Smooth muscle cell (in vitro differentiated cells): ENCODE data around the gene C1orf226. TPM values are rescaled to one million over a fixed set of nuclear protein-coding genes. Genes with fewer than 3 reads are reported as not detected.

Source experiments
- DNase-seq: peaks from one replicate; lab custom pipeline; 2025; ENCODE audit not compliant: unreplicated experiment; lab: John Stamatoyannopoulos, UW
- H2AFZ ChIP-seq: fragments of 200-600 bp; sonication (generic); 2 replicates; pipeline ENCODE4 v1.6.0; 2016; ENCODE audit warnings: antibody characterized with exemption, low read depth, mild to moderate bottlenecking
- H3F3A ChIP-seq: fragments of 200-600 bp; sonication (generic); 2 replicates; pipeline ENCODE4 v1.6.0; 2017; ENCODE audit warnings: antibody characterized with exemption, low read depth
- H3K27ac ChIP-seq: fragments of 200-600 bp; sonication (generic); 2 replicates; pipeline ENCODE4 v1.5.1; 2016; ENCODE audit warnings: low read depth, mild to moderate bottlenecking
- H3K27me3 ChIP-seq: fragments of 200-600 bp; sonication (generic); 2 replicates; pipeline ENCODE4 v1.6.1; 2016; ENCODE audit warnings: low read depth, mild to moderate bottlenecking
- H3K36me3 ChIP-seq: fragments of 200-600 bp; sonication (generic); 2 replicates; pipeline ENCODE4 v1.5.1; 2016; ENCODE audit warnings: low read depth
- H3K4me1 ChIP-seq: fragments of 200-600 bp; sonication (generic); 2 replicates; pipeline ENCODE4 v1.5.1; 2016; ENCODE audit warnings: low read depth
- H3K4me2 ChIP-seq: fragments of 200-600 bp; sonication (generic); 2 replicates; pipeline ENCODE4 v1.6.0; 2016; ENCODE audit warnings: mild to moderate bottlenecking
- H3K4me3 ChIP-seq: fragments of 200-600 bp; sonication (generic); 2 replicates; pipeline ENCODE4 v1.5.1; 2016; ENCODE audit warnings: mild to moderate bottlenecking
- H3K79me2 ChIP-seq: fragments of 200-600 bp; sonication (generic); 2 replicates; pipeline ENCODE4 v1.6.0; 2016; ENCODE audit warnings: low read depth, mild to moderate bottlenecking
- H3K9ac ChIP-seq: fragments of 200-600 bp; sonication (generic); 2 replicates; pipeline ENCODE4 v1.6.0; 2016; ENCODE audit warnings: low read depth
- H3K9me3 ChIP-seq: fragments of 200-600 bp; sonication (generic); replicated peaks from 2 replicates; pipeline ENCODE4 v1.5.1; 2016; ENCODE audit warnings: low read depth
- H4K20me1 ChIP-seq: fragments of 200-600 bp; sonication (generic); 2 replicates; pipeline ENCODE4 v1.6.0; 2016; ENCODE audit warnings: low read depth
- WGBS: methylation state at CpG from one replicate; pipeline ENCODE4 v1.1.7; 2016; ENCODE audit warnings: low lambda C conversion rate; 5-methylcytosine and 5-hydroxymethylcytosine counted together
- polyA plus RNA-seq: library from polyadenylated mRNA; unstranded; fragments of >200 nt; fragmentation: Nextera tagmentation; extraction: Ambion mirVana; gene quantifications from 2 replicates; pipeline ENCODE4 v1.2.1, GENCODE V29; 2016
- total RNA-seq: library from RNA; depleted of rRNA; stranded (reverse); fragments of >200 nt; gene quantifications from 2 replicates; pipeline ENCODE4 v1.2.3, GENCODE V29; 2014
- TF ChIP-seq, protein P1 (sequence below): fragments of 200-600 bp; sonication (generic); IDR thresholded peaks from 2 replicates; pipeline ENCODE4 v1.5.1; 2017; ENCODE audit warnings: borderline replicate concordance, mild to moderate bottlenecking, antibody characterized with exemption; ENCODE audit not compliant: insufficient read depth, poor library complexity, severe bottlenecking

Gene C1orf226
- total and polyA plus RNA-seq, 2 experiments from 2014 or later: 0.39 to 1.2 TPM

DNA sequence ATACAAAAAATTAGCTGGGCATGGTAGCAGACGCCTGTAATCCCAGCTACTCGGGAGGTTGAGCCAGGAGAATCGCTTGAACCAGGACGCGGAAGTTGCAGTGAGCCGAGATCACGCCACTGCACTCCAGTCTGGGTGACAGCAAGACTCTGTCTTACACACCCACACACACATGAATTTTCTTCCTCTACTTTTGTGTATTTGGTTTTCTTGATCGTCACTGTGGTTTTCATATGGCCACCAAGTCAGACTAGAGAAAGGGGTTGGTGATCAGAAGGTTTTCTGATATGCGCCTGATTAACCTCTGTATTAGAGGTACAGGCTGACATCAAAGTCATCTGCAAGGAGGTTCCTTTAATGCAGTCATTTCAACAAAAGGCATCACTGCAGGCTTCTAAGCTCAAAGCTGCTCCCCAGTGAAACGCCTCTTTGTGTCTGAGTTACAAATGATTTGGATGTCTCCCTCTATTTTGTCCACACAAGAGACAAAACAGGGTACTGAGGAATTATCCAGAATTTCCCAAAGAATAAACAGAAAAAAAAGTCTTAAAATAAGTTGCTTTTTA, 19.3 kb downstream of the C1orf226 start:
- no peak overlapping the region for H3K27ac ChIP-seq
- no peak for DNase-seq
- H3K4me1 ChIP-seq: no peaks in the 10 kb centered on the region
- no peaks in the 10 kb centered on the region for H4K20me1 ChIP-seq
- TF ChIP-seq, protein P1, sequence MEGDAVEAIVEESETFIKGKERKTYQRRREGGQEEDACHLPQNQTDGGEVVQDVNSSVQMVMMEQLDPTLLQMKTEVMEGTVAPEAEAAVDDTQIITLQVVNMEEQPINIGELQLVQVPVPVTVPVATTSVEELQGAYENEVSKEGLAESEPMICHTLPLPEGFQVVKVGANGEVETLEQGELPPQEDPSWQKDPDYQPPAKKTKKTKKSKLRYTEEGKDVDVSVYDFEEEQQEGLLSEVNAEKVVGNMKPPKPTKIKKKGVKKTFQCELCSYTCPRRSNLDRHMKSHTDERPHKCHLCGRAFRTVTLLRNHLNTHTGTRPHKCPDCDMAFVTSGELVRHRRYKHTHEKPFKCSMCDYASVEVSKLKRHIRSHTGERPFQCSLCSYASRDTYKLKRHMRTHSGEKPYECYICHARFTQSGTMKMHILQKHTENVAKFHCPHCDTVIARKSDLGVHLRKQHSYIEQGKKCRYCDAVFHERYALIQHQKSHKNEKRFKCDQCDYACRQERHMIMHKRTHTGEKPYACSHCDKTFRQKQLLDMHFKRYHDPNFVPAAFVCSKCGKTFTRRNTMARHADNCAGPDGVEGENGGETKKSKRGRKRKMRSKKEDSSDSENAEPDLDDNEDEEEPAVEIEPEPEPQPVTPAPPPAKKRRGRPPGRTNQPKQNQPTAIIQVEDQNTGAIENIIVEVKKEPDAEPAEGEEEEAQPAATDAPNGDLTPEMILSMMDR: no peak
- no peak overlapping the region for H3K4me3 ChIP-seq
- H3K27me3 ChIP-seq: peaks cover 17% of the 10 kb centered on the region
- no peaks in the 10 kb centered on the region for H3K36me3 ChIP-seq
- no peaks in the 10 kb centered on the region for H3K9me3 ChIP-seq
- no peaks in the 10 kb centered on the region for H3K79me2 ChIP-seq
- no peak overlapping the region for H2AFZ ChIP-seq
- 91% methylated on average over 10 of the region's 10 CpGs for WGBS
- no peaks in the 10 kb centered on the region for H3F3A ChIP-seq
- H3K9ac ChIP-seq: no peak overlapping the region
- H3K4me2 ChIP-seq: no peak overlapping the region

DNA sequence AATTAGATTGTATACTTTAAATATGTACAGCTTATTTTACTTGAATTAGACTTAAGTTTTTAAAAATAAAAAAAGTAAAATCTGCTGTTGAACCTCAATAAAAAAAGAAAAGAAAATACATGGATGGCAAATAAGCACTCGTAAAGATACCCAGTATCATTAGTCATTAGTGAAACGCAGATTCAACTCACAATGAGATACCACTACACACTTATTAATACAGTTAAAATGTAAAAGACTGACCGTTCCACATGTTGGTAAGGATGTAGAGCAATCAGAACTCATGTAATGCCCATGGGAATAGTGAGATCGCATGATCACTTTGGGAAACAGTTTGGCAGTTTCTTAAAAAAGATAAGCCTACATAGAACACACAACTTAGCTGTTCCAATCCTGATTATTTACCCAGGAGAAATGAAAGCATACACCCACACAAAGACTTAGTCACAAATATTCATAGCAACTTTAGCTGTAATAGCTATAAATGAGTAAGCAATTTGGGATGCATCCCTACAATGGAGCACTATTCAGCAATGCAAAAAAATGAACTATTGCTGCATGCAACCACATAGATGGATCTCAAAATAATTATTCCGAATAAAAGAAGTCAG, 23.1 kb downstream of the C1orf226 start:
- Histone ChIP-seq H4K20me1 (no peaks in the 10 kb centered on the region), H3K9me3 (no peaks in the 10 kb centered on the region), H3K9ac (no peak overlapping the region), H3K79me2 (no peaks in the 10 kb centered on the region), H3K27ac (peak overlapping the region; percentile 45), H3K27me3 (no peaks in the 10 kb centered on the region), H3K4me1 (no peaks in the 10 kb centered on the region), H3K36me3 (no peaks in the 10 kb centered on the region), H3K4me3 (no peak overlapping the region), H2AFZ (no peak overlapping the region), H3F3A (no peaks in the 10 kb centered on the region), H3K4me2 (peak overlapping the region; percentile 68)
- 56% methylated on average over 5 of the region's 5 CpGs for WGBS
- TF ChIP-seq, protein P1: no peak
- DNase-seq: no peak

DNA sequence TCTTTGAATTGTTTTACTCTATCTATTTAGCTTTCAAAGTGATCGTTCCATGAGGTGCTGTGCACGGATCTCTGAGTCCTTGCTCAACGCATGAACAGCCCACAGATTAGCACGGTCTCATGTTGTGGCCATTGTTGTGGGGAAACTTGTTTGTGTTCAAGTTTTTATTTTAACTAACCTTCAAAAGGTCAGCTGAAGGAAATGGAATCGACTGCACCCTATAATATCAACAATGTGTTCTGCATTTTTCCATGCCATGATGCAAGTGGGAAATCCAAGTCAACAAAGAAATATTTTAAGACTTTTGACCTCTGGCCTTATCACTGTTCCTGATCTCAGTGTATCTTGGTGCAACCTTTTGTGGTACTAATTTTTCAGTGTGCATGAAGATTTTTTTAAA, 24.3 kb downstream of the C1orf226 start:
- DNase-seq: no peak
- H3K27me3 ChIP-seq: no peaks in the 10 kb centered on the region
- H4K20me1 ChIP-seq: no peaks in the 10 kb centered on the region
- H2AFZ ChIP-seq: no peak overlapping the region
- H3K4me3 ChIP-seq: no peak overlapping the region
- H3K9me3 ChIP-seq: no peaks in the 10 kb centered on the region
- no peaks in the 10 kb centered on the region for H3K79me2 ChIP-seq
- no peak overlapping the region for H3K27ac ChIP-seq
- TF ChIP-seq, protein P1: no peak
- no peaks in the 10 kb centered on the region for H3K36me3 ChIP-seq
- H3K4me2 ChIP-seq: no peak overlapping the region
- no peak overlapping the region for H3K9ac ChIP-seq
- no peaks in the 10 kb centered on the region for H3K4me1 ChIP-seq
- no peaks in the 10 kb centered on the region for H3F3A ChIP-seq
- 90% methylated on average over 5 of the region's 5 CpGs for WGBS

DNA sequence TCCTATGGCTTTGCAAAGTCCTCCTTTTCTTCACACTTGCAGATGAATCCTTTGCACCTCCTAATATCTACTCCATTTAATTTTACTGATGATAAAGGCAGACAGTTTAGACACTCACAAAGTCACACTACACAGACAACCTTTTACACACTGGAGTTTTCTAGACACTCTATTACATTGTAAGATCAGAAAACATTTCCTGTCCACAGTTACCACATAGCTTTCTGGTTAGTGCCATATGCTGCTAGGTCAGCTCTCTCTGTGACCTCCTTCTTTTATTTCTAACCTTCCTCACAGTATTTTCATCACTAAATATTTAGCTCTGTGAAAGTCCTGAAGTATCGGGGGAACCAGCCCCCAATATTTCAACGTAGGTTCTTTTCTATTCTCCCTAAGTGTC, 25.3 kb downstream of the C1orf226 start:
- Histone ChIP-seq H3K79me2 (no peaks in the 10 kb centered on the region), H3K4me2 (no peak overlapping the region), H3K27ac (no peak overlapping the region), H3K27me3 (no peaks in the 10 kb centered on the region), H4K20me1 (no peaks in the 10 kb centered on the region), H3K4me1 (no peaks in the 10 kb centered on the region), H3F3A (no peaks in the 10 kb centered on the region), H2AFZ (no peak overlapping the region), H3K36me3 (no peaks in the 10 kb centered on the region), H3K9me3 (no peaks in the 10 kb centered on the region), H3K4me3 (no peak overlapping the region), H3K9ac (no peak overlapping the region)
- TF ChIP-seq, protein P1: no peak
- WGBS: 93% methylated on average over 2 of the region's 2 CpGs
- DNase-seq: no peak
